Measurements from ENCODE around the gene ARHGEF19. TPM values are rescaled to one million over a fixed set of nuclear protein-coding genes. Genes with fewer than 3 reads are reported as not detected.
A peak's percentile ranks its signal among the peaks of the same experiment; 100 is the strongest.

Gene ARHGEF19
- total and polyA plus RNA-seq, 9 of the 15 experiments (the other 6 are each of a cell fraction or from before 2014, with no cell fraction given), result 0.73 to 21.0 (median 5.2) TPM

- Histone ChIP-seq H3K9me3 (replicated peaks; ENCODE audit: control insufficient read depth, insufficient read depth, low read depth, low read length) (no peaks in the 10 kb centered on the region), H2AFZ (ENCODE audit: low read depth, low read length) (no peak overlapping the region), H3K9ac (ENCODE audit: insufficient read depth in 1 of 2, low read depth in 2 of 2, low read length in 2 of 2) (peak overlapping the region in 1 of 2 experiments; percentile 53; a peak in 1 of 4 replicates), H3K27ac (ENCODE audit: extremely low read depth, low read depth, low read length) (no peak overlapping the region), H3K4me1 (replicated peaks in 1 of 2; ENCODE audit: control insufficient read depth in 2 of 2, insufficient read depth in 2 of 2, low read length in 2 of 2) (peaks cover 27 to 50% of the 10 kb centered on the region in 2 experiments), H4K20me1 (replicated peaks; ENCODE audit: control insufficient read depth, insufficient read depth, low read length) (no peaks in the 10 kb centered on the region), H3K9me1 (ENCODE audit: control insufficient read depth, insufficient read depth, low read length) (no peaks in the 10 kb centered on the region), H3K36me3 (ENCODE audit: control insufficient read depth, insufficient read depth, low read length) (no peaks in the 10 kb centered on the region), H3K79me2 (ENCODE audit: control insufficient read depth, insufficient read depth, low read length) (no peaks in the 10 kb centered on the region), H3K27me3 (ENCODE audit: control insufficient read depth in 2 of 2, insufficient read depth in 2 of 2, low read length in 2 of 2) (no peaks in the 10 kb centered on the region), H3K4me2 (ENCODE audit: insufficient read depth, low read length) (no peak overlapping the region), H3K4me3 (no peak overlapping the region)
- ChIA-PET CTCF (ENCODE audit: low intra/inter-chr PET ratio) (no interaction called here), POLR2A (no interaction called here)
- intact Hi-C loops (cut with micrococcal nuclease) (loop anchor here (5.0 kb wide), 1 partner anchor 35 kb away; no protein-coding TSS in a partner anchor), in situ Hi-C loops (cut with MboI) (no loop called here)
- DNase-seq (ENCODE audit: extremely low read depth in 1 of 4, low spot score in 3 of 4), result no peak
- no peak for FAIRE-seq
- ATAC-seq, result no peak
- 69% methylated on average over 4 of the region's 4 CpGs for WGBS (ENCODE audit: insufficient coverage, low coverage, missing lambda C conversion rate)
- no TSS peak for BruUV-seq (replicated peaks)
- TF ChIP-seq TRIM24 (IDR thresholded peaks at IDR 0.05) (no peak), PREB (CRISPR knock-in tag; IDR thresholded peaks at IDR 0.05) (no peak), THAP12 (CRISPR knock-in tag; IDR thresholded peaks at IDR 0.05) (no peak), HDAC3 (IDR thresholded peaks at IDR 0.05; ENCODE audit: borderline replicate concordance, partially characterized antibody) (no peak), ZC3H11A (IDR thresholded peaks at IDR 0.05; ENCODE audit: low read depth, low read length) (no peak), MBD1 (CRISPR knock-in tag; IDR thresholded peaks at IDR 0.05) (no peak), MECOM (CRISPR knock-in tag; IDR thresholded peaks at IDR 0.05) (no peak), HLTF (IDR thresholded peaks at IDR 0.05) (no peak), ETV6 (IDR thresholded peaks at IDR 0.05; ENCODE audit: borderline replicate concordance in 1 of 2, low read depth in 2 of 2, low read length in 1 of 2) (no peak), ETV6 (CRISPR knock-in tag; IDR thresholded peaks at IDR 0.05; ENCODE audit: borderline replicate concordance) (no peak), ATF1 (CRISPR knock-in tag; IDR thresholded peaks at IDR 0.05) (no peak), ATF1 (tag; IDR thresholded peaks at IDR 0.05) (no peak), RBFOX2 (IDR thresholded peaks at IDR 0.05; ENCODE audit: low read depth, low read length) (no peak), STAT5B (CRISPR knock-in tag; IDR thresholded peaks at IDR 0.05) (no peak), E2F8 (IDR thresholded peaks at IDR 0.05; ENCODE audit: low read depth, partially characterized antibody) (no peak), POLR2G (IDR thresholded peaks at IDR 0.05; ENCODE audit: low read depth, low read length) (no peak), HCFC1 (IDR thresholded peaks at IDR 0.05; ENCODE audit: low read depth, low read length) (no peak)
Observed at GRCh38 chr1:16177306-16177705, 35.1 kb downstream of the ARHGEF19 start.

All from K562 (cell line).